ENCODE data around the gene KIF26A.

KIF26A gene

DNA sequence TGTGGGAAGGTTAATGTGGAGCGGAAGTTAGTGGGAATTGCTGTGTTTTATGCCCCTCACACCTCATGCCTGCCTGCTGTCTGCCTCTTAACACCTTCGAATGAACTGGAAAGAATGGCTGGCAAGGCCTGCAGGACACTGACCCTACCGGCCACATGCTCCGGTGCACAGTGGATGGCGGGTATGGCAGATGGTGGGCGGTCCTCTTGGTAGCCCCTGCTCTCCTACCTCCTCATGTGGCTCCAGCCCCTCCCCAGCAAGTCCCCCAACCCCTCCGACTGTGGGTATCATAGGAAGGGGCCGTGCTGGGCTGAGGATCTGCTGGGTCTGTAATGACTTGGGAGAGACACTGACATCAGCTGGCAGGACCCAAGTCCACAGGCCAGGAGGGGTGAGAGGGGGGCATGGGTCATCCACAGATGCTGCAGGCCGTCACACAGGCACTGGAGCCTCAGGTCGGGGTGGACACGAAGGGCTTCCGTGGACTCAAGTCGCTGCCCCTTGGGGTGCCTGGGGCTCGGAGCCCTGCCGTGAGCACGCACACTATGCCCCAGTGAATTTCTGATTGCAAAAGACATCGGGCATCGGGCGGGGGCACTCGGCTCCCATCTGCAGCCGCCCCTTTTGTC, 77.4 kb downstream of the KIF26A start:
- Histone ChIP-seq H3K36me3 (ENCODE audit: control insufficient read depth in 2 of 2, insufficient read depth in 2 of 2, low read length in 2 of 2) (no peaks in the 10 kb centered on the region), H3K4me1 (ENCODE audit: control insufficient read depth, insufficient read depth, low read length) (no peaks in the 10 kb centered on the region), H3K27ac (ENCODE audit: low read length) (no peak overlapping the region), H3K9me3 (ENCODE audit: control insufficient read depth in 2 of 2, low read length in 2 of 2) (no peaks in the 10 kb centered on the region), H3K27me3 (ENCODE audit: control insufficient read depth in 1 of 2, insufficient read depth in 2 of 2, low read length in 2 of 2) (peaks cover 5 to 11% of the 10 kb centered on the region in 2 donors), H3K9ac (ENCODE audit: low read length in 2 of 2) (no peak overlapping the region), H3K4me3 (ENCODE audit: low read length in 2 of 2) (no peak overlapping the region)

GRCh38 chr14:104216457-104216856, 78.1 kb downstream of the KIF26A start:
- Histone ChIP-seq H3K9me3 (ENCODE audit: control insufficient read depth in 2 of 2, low read length in 2 of 2) (no peaks in the 10 kb centered on the region), H3K4me1 (ENCODE audit: control insufficient read depth, insufficient read depth, low read length) (no peaks in the 10 kb centered on the region), H3K36me3 (ENCODE audit: control insufficient read depth in 2 of 2, insufficient read depth in 2 of 2, low read length in 2 of 2) (no peaks in the 10 kb centered on the region), H3K9ac (ENCODE audit: low read length in 2 of 2) (no peak overlapping the region), H3K27ac (ENCODE audit: low read length) (no peak overlapping the region), H3K27me3 (ENCODE audit: control insufficient read depth in 1 of 2, insufficient read depth in 2 of 2, low read length in 2 of 2) (peaks cover 6 to 15% of the 10 kb centered on the region in 2 donors), H3K4me3 (ENCODE audit: low read length in 2 of 2) (no peak overlapping the region)

GRCh38 chr14:104217486-104218360, 79.3 kb downstream of the KIF26A start:
- H3K27ac ChIP-seq (ENCODE audit: low read length) = no peak overlapping the region
- no peak overlapping the region for H3K9ac ChIP-seq (ENCODE audit: low read length in 2 of 2)
- no peaks in the 10 kb centered on the region for H3K4me1 ChIP-seq (ENCODE audit: control insufficient read depth, insufficient read depth, low read length)
- H3K9me3 ChIP-seq (ENCODE audit: control insufficient read depth in 2 of 2, low read length in 2 of 2) = no peaks in the 10 kb centered on the region
- H3K36me3 ChIP-seq (ENCODE audit: control insufficient read depth in 2 of 2, insufficient read depth in 2 of 2, low read length in 2 of 2) = no peaks in the 10 kb centered on the region
- peaks cover 9 to 14% of the 10 kb centered on the region in 2 donors for H3K27me3 ChIP-seq (ENCODE audit: control insufficient read depth in 1 of 2, insufficient read depth in 2 of 2, low read length in 2 of 2)
- no peak overlapping the region for H3K4me3 ChIP-seq (ENCODE audit: low read length in 2 of 2)

DNA sequence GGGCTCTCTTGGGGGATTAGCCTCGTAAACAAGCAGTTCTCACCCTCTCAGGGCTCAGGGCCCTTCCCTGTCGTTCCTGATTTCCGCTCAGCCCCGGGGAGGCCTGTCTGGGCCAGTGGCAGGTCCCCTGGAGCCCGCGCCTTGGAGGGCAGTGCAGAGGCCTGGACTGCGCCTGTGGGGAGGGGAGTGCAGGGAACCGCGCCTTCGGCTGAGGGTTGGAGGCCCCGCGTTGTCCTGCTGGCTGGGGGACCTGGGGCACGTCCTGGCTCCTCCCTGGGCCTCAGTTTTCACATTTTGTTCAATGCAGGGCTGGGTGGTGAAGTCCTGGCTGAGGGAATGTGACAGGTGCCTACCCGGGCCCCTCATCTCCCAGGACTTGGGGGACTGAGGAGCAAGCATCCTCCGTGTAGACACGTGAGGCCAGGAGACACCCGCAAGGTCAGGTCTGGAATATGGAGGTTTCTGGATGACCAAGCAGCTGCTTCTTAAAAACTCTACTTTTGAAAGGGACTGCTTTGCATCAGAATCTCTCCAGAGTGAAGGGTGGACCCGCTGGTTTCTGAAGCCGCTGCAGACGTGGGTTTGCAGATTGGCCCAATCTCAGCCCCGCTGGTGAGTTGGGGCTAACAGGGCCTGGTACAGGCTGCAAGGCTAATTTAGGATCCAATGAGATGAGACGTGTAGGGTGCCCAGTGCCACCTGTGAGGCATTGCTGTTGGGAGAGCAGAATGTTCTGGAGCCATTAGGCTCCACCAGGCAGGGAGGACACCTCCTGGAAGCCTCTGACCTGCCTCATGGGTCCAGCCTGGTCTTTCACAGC, 80.2 kb downstream of the KIF26A start:
- Histone ChIP-seq H3K4me1 (ENCODE audit: control insufficient read depth, insufficient read depth, low read length) (peaks cover 3% of the 10 kb centered on the region), H3K36me3 (ENCODE audit: control insufficient read depth in 2 of 2, insufficient read depth in 2 of 2, low read length in 2 of 2) (no peaks in the 10 kb centered on the region), H3K27ac (ENCODE audit: low read length) (no peak overlapping the region), H3K4me3 (ENCODE audit: low read length in 2 of 2) (no peak overlapping the region), H3K27me3 (ENCODE audit: control insufficient read depth in 1 of 2, insufficient read depth in 2 of 2, low read length in 2 of 2) (peaks cover 7 to 10% of the 10 kb centered on the region in 2 donors), H3K9me3 (ENCODE audit: control insufficient read depth in 2 of 2, low read length in 2 of 2) (no peaks in the 10 kb centered on the region), H3K9ac (ENCODE audit: low read length in 2 of 2) (no peak overlapping the region)

DNA sequence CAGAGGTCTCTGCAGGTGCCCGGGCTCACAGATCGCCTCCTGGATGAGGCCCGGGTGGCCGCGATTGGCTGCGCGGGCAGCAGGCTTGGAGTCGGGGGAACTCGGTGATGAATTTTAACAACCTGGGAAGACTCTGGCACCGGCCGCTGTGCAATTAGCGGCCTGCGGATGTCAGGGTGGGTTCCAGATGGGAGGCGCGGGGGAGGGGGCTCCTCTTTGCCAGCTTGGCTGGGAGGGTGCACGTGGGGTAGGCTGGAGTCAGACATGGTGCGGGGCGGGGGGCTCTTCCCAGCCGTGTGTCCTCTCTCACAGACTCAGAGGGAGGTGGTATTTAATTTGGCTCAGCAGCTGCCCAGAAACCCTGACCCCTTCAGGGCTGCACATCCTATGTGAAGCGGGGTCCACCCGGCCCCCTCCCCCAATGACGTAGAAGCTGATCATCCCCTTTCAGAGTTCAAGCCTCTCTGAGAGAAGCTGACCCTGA, 81.4 kb downstream of the KIF26A start:
- Histone ChIP-seq H3K27ac (ENCODE audit: low read length) (no peak overlapping the region), H3K4me3 (ENCODE audit: low read length in 2 of 2) (no peak overlapping the region), H3K4me1 (ENCODE audit: control insufficient read depth, insufficient read depth, low read length) (peaks cover 3% of the 10 kb centered on the region), H3K9me3 (ENCODE audit: control insufficient read depth in 2 of 2, low read length in 2 of 2) (no peaks in the 10 kb centered on the region), H3K36me3 (ENCODE audit: control insufficient read depth in 2 of 2, insufficient read depth in 2 of 2, low read length in 2 of 2) (no peaks in the 10 kb centered on the region), H3K27me3 (ENCODE audit: control insufficient read depth in 1 of 2, insufficient read depth in 2 of 2, low read length in 2 of 2) (peaks cover 11 to 19% of the 10 kb centered on the region in 2 donors), H3K9ac (ENCODE audit: low read length in 2 of 2) (no peak overlapping the region)

DNA sequence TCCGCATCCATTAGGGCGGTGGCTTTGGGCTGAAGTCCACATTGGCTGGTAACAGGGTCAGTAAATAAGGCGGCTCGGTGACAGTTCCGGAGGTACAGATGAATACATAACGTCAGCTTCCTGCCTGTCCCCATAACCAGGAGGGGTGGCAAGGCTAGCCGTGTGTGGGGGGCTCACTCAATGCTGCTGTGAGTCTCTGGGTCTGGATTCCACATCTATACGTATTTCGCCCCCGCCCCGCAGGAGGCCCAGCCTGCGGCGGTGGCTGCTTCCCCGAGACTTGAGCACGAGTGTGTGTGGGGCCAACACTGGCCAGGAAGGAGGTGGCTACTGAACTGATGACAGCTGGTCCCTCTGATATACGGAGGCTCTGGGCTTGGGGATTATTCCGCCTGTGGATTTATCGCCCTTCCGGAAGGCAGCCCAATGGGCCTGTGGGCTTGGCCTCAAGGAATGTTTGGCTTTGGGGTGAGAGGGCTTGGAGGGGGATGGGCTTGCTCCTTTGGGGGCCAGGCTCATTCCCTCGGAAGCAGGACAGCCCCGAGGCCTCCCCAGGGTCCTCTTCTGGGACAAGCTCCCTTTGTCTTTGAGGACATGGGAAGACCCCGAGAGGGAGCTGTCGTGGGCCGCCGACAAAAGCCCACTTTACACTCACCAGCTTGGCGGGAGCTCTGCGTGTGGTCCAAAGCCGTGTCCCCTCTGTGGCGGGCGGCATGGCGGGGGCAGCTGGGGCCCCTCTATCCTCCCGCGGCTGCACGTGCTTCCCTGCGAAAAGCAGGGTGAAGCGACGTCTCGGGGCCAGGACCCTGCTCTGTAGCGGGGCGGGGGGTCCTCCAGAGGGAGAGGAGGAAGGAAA, 82.1 kb downstream of the KIF26A start:
- H3K27me3 ChIP-seq (ENCODE audit: control insufficient read depth in 1 of 2, insufficient read depth in 2 of 2, low read length in 2 of 2) = peaks cover 11 to 20% of the 10 kb centered on the region in 2 donors
- H3K4me1 ChIP-seq (ENCODE audit: control insufficient read depth, insufficient read depth, low read length) = peaks cover 3% of the 10 kb centered on the region

GRCh38 chr14:104221071-104221625, 82.8 kb downstream of the KIF26A start:
- H3K9me3 ChIP-seq (ENCODE audit: control insufficient read depth in 2 of 2, low read length in 2 of 2) = no peaks in the 10 kb centered on the region
- no peak overlapping the region for H3K27ac ChIP-seq (ENCODE audit: low read length)
- H3K9ac ChIP-seq (ENCODE audit: low read length in 2 of 2) = no peak overlapping the region
- peaks cover 11 to 20% of the 10 kb centered on the region in 2 donors for H3K27me3 ChIP-seq (ENCODE audit: control insufficient read depth in 1 of 2, insufficient read depth in 2 of 2, low read length in 2 of 2)
- H3K36me3 ChIP-seq (ENCODE audit: control insufficient read depth in 2 of 2, insufficient read depth in 2 of 2, low read length in 2 of 2) = no peaks in the 10 kb centered on the region
- H3K4me1 ChIP-seq (ENCODE audit: control insufficient read depth, insufficient read depth, low read length) = peaks cover 3% of the 10 kb centered on the region
- no peak overlapping the region for H3K4me3 ChIP-seq (ENCODE audit: low read length in 2 of 2)

More for the DNA sequence above, 82.1 kb downstream of the KIF26A start:
- Histone ChIP-seq H3K36me3 (ENCODE audit: control insufficient read depth in 2 of 2, insufficient read depth in 2 of 2, low read length in 2 of 2) (no peaks in the 10 kb centered on the region), H3K9me3 (ENCODE audit: control insufficient read depth in 2 of 2, low read length in 2 of 2) (no peaks in the 10 kb centered on the region), H3K27ac (ENCODE audit: low read length) (no peak overlapping the region), H3K9ac (ENCODE audit: low read length in 2 of 2) (no peak overlapping the region), H3K4me3 (ENCODE audit: low read length in 2 of 2) (no peak overlapping the region)

DNA sequence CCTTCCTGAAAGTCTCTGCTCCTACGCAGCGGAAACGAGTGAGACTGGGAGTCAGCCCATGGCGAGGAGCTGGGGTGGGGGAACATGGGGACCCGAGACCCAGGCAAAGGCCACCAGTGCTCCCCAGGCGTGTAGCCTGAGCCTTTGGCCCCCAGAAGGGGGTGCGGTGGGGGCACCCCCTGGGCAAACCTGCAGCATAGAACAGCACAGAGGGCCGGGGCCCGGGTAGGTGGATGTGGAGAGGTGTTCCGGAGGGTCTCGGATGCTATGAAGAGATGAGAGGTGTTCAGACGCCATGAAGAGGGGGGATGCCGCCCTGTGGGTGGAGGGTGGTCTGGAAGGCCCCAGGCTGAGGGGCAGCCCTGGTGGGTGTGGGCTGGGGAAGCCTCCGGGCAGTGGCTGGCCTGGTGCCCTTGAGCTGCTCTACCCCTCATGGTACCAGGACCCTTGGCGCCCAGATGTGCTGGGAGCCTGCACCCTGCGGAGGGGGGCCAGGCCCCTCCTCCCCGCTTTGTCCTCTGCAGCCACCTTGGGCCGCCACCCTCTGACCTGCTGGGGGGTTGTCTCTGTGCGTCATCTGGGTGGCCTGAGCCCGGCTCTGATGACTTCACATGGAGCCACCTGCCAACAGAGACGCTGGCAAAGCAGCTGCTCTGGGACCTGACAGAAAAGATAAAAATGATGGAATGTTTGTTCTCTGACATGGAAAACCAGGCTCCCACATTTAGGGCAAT, 83.4 kb downstream of the KIF26A start:
- H3K9me3 ChIP-seq (ENCODE audit: control insufficient read depth in 2 of 2, low read length in 2 of 2) = no peaks in the 10 kb centered on the region
- H3K27ac ChIP-seq (ENCODE audit: low read length) = no peak overlapping the region
- H3K27me3 ChIP-seq (ENCODE audit: control insufficient read depth in 1 of 2, insufficient read depth in 2 of 2, low read length in 2 of 2) = peaks cover 11 to 20% of the 10 kb centered on the region in 2 donors
- no peak overlapping the region for H3K4me3 ChIP-seq (ENCODE audit: low read length in 2 of 2)
- no peak overlapping the region for H3K9ac ChIP-seq (ENCODE audit: low read length in 2 of 2)
- no peaks in the 10 kb centered on the region for H3K36me3 ChIP-seq (ENCODE audit: control insufficient read depth in 2 of 2, insufficient read depth in 2 of 2, low read length in 2 of 2)
- peaks cover 3% of the 10 kb centered on the region for H3K4me1 ChIP-seq (ENCODE audit: control insufficient read depth, insufficient read depth, low read length)

- Histone ChIP-seq H3K9ac (ENCODE audit: low read length in 2 of 2) (no peak overlapping the region), H3K9me3 (ENCODE audit: control insufficient read depth in 2 of 2, low read length in 2 of 2) (peaks cover 0 to 5% of the 10 kb centered on the region in 2 donors), H3K27me3 (ENCODE audit: control insufficient read depth in 1 of 2, insufficient read depth in 2 of 2, low read length in 2 of 2) (peaks cover 11 to 20% of the 10 kb centered on the region in 2 donors), H3K4me1 (ENCODE audit: control insufficient read depth, insufficient read depth, low read length) (peaks cover 6% of the 10 kb centered on the region), H3K36me3 (ENCODE audit: control insufficient read depth in 2 of 2, insufficient read depth in 2 of 2, low read length in 2 of 2) (no peaks in the 10 kb centered on the region), H3K4me3 (ENCODE audit: low read length in 2 of 2) (no peak overlapping the region), H3K27ac (ENCODE audit: low read length) (no peak overlapping the region)
These were observed 84.1 kb downstream of the KIF26A start for GRCh38 chr14:104222396-104223036.
